Loucy (cell line): Measurements from ENCODE around the gene CPED1.
"Not testable (repeated sequence)": the region's sequence is repeated elsewhere in the genome, so short reads cannot be mapped to it uniquely, and the experiment has no call there.

ENCODE experiments used
- H2AFZ ChIP-seq: fragments of 200-600 bp; sonication (generic); 2 replicates; pipeline ENCODE4 v1.6.0; 2016; ENCODE audit warnings: antibody characterized with exemption, mild to moderate bottlenecking, low read length, moderate library complexity
- H3F3A ChIP-seq: fragments of 200-600 bp; 2 replicates; pipeline ENCODE4 v1.6.0; 2016; ENCODE audit warnings: antibody characterized with exemption, low read depth, mild to moderate bottlenecking
- H3K27me3 ChIP-seq: fragments of 200-600 bp; sonication (generic); 2 replicates; pipeline ENCODE4 v1.6.1; 2014; ENCODE audit warnings: low read length, mild to moderate bottlenecking; ENCODE audit not compliant: insufficient read depth, poor library complexity, severe bottlenecking
- H3K36me3 ChIP-seq: fragments of 200-600 bp; sonication (generic); 2 replicates; pipeline ENCODE4 v1.6.1; 2016; ENCODE audit warnings: low read length; ENCODE audit not compliant: insufficient read depth
- H3K4me1 ChIP-seq: fragments of 200-600 bp; sonication (generic); 2 replicates; pipeline ENCODE4 v1.5.1; 2014; ENCODE audit warnings: low read length, mild to moderate bottlenecking; ENCODE audit not compliant: insufficient read depth, poor library complexity, severe bottlenecking
- H3K4me2 ChIP-seq: fragments of 200-600 bp; sonication (generic); 2 replicates; pipeline ENCODE4 v1.6.0; 2014; ENCODE audit warnings: antibody characterized with exemption, low read length, low read depth, mild to moderate bottlenecking; ENCODE audit not compliant: poor library complexity, severe bottlenecking
- H3K4me3 ChIP-seq: fragments of 200-600 bp; sonication (generic); 2 replicates; pipeline ENCODE4 v1.5.1; 2014; ENCODE audit warnings: low read length, mild to moderate bottlenecking, mixed read lengths; ENCODE audit not compliant: poor library complexity, severe bottlenecking
- H3K79me2 ChIP-seq: fragments of 200-600 bp; sonication (generic); 2 replicates; pipeline ENCODE4 v1.6.1; 2014; ENCODE audit warnings: low read length; ENCODE audit not compliant: insufficient read depth
- H3K9ac ChIP-seq: fragments of 200-600 bp; sonication (generic); 2 replicates; pipeline ENCODE4 v1.6.0; 2014; ENCODE audit warnings: mild to moderate bottlenecking, low read depth, low read length, moderate library complexity; ENCODE audit not compliant: poor library complexity, severe bottlenecking
- H3K9me2 ChIP-seq: fragments of 200-600 bp; sonication (generic); replicated peaks from 2 replicates; pipeline ENCODE4 v1.6.1; 2016; ENCODE audit warnings: low read depth, low read length, mixed read lengths
- H3K9me3 ChIP-seq: fragments of 200-600 bp; sonication (generic); 2 replicates; pipeline ENCODE4 v1.6.1; 2014; ENCODE audit warnings: mild to moderate bottlenecking, antibody characterized with exemption, low read length, low read depth; ENCODE audit not compliant: insufficient read depth
- H4K20me1 ChIP-seq: fragments of 200-600 bp; sonication (generic); 2 replicates; pipeline ENCODE4 v1.6.0; 2014; ENCODE audit warnings: antibody characterized with exemption, low read length, mild to moderate bottlenecking; ENCODE audit not compliant: insufficient read depth, poor library complexity, severe bottlenecking
- CTCF ChIP-seq: fragments of 200-600 bp; sonication (generic); conservative IDR thresholded peaks from 2 replicates; pipeline ENCODE4 v1.5.1; 2014; ENCODE audit warnings: mild to moderate bottlenecking, antibody characterized with exemption, low read length
- EZH2phosphoT487 ChIP-seq: fragments of 200-600 bp; IDR thresholded peaks from 2 replicates; pipeline ENCODE4 v1.6.1; 2018; ENCODE audit warnings: antibody characterized with exemption, mild to moderate bottlenecking, moderate library complexity, borderline replicate concordance

Gene CPED1

GRCh38 chr7:121237601-121238000 lies 249.1 kb downstream of the CPED1 start:
- Histone ChIP-seq H3K79me2 (no peaks in the 10 kb centered on the region), H2AFZ (no peak overlapping the region), H3K4me2 (no peak overlapping the region), H3K9me2 (no peaks in the 10 kb centered on the region), H3K36me3 (no peaks in the 10 kb centered on the region), H3K27me3 (no peaks in the 10 kb centered on the region), H4K20me1 (no peaks in the 10 kb centered on the region), H3K9ac (no peak overlapping the region), H3F3A (no peaks in the 10 kb centered on the region), H3K9me3 (no peaks in the 10 kb centered on the region), H3K4me3 (no peak overlapping the region), H3K4me1 (no peaks in the 10 kb centered on the region)
- no peak for TF ChIP-seq CTCF
- no peak for TF ChIP-seq EZH2phosphoT487

GRCh38 chr7:121244120-121244870 lies 255.8 kb downstream of the CPED1 start:
- Histone ChIP-seq H3K9ac (no peak overlapping the region), H3K4me1 (peaks cover 5% of the 10 kb centered on the region), H3K9me3 (no peaks in the 10 kb centered on the region), H2AFZ (0 out of 2 replicates have a peak overlapping the region, but pooled peaks have one; percentile 30), H3K36me3 (no peaks in the 10 kb centered on the region), H3K9me2 (no peaks in the 10 kb centered on the region), H4K20me1 (no peaks in the 10 kb centered on the region), H3K4me3 (no peak overlapping the region), H3F3A (no peaks in the 10 kb centered on the region), H3K27me3 (no peaks in the 10 kb centered on the region), H3K4me2 (no peak overlapping the region), H3K79me2 (no peaks in the 10 kb centered on the region)
- no peak for TF ChIP-seq EZH2phosphoT487
- no peak for TF ChIP-seq CTCF

- not testable (repeated sequence) for H3K36me3 ChIP-seq, H3K4me1 ChIP-seq, H3K4me3 ChIP-seq, H3F3A ChIP-seq, H3K9me3 ChIP-seq, H3K4me2 ChIP-seq, H4K20me1 ChIP-seq, H3K27me3 ChIP-seq, H3K79me2 ChIP-seq, H3K9me2 ChIP-seq, H2AFZ ChIP-seq, H3K9ac ChIP-seq
Observed at GRCh38 chr7:121251367-121251766, 262.9 kb downstream of the CPED1 start.

GRCh38 chr7:121252523-121253235 lies 264.2 kb downstream of the CPED1 start:
- H3K27me3 ChIP-seq, H3K4me3 ChIP-seq, H3K9me3 ChIP-seq, H3K9me2 ChIP-seq, H2AFZ ChIP-seq, H4K20me1 ChIP-seq, H3K36me3 ChIP-seq, H3K4me2 ChIP-seq, H3K9ac ChIP-seq, H3K79me2 ChIP-seq, H3K4me1 ChIP-seq, H3F3A ChIP-seq: not testable (repeated sequence)
